K562 (cell line): ENCODE measurements around the gene FTSJ1. TPM values are rescaled to one million over a fixed set of nuclear protein-coding genes. Genes with fewer than 3 reads are reported as not detected.

Experiments used
- GATAD2A ChIP-seq: fragments of 450-650 bp; IDR thresholded peaks from 2 replicates; pipeline ENCODE4 v1.6.1; 2017
- IRF9 ChIP-seq: fragments of 450-650 bp; IDR thresholded peaks from 2 replicates; pipeline ENCODE4 v1.6.1; 2016; ENCODE audit warnings: missing biosample characterization, missing genetic modification characterization
- NR2C1 ChIP-seq, 2 experiments: fragments of 450-650 bp; IDR thresholded peaks; 2 replicates each; pipeline ENCODE4 v1.6.1; 2017; ENCODE audit warnings: mild to moderate bottlenecking in 2 of 2, antibody characterized with exemption in 1 of 2, inconsistent platforms in 1 of 2, missing compliant biosample characterization in 1 of 2, missing genetic modification characterization in 1 of 2
- NR4A1 ChIP-seq, 2 experiments: fragments of 250-450 bp in 1 of 2; fragments of 450-650 bp in 1 of 2; sonication (Bioruptor Pico) in 1 of 2; IDR thresholded peaks; 2 replicates each; pipeline versions ENCODE4 v1.4.0 to v1.6.1; 2016 to 2020; ENCODE audit warnings: mild to moderate bottlenecking in 2 of 2, missing compliant biosample characterization in 1 of 2, missing genetic modification characterization in 1 of 2, moderate library complexity in 1 of 2
- SOX6 ChIP-seq: fragments of 450-650 bp; IDR thresholded peaks from 2 replicates; pipeline ENCODE4 v1.6.1; 2014; ENCODE audit warnings: mild to moderate bottlenecking
- TAF1 ChIP-seq: IDR thresholded peaks from 2 replicates; pipeline ENCODE4 v1.6.1; 2011; ENCODE audit warnings: mild to moderate bottlenecking, low read length, moderate library complexity; ENCODE audit not compliant: insufficient read depth, control insufficient read depth, severe bottlenecking; ENCODE audit errors: extremely low read depth
- ZNF280B ChIP-seq: fragments of 250-450 bp; sonication (Bioruptor Pico); IDR thresholded peaks from 2 replicates; pipeline ENCODE4 v1.5.1; 2021; ENCODE audit warnings: mild to moderate bottlenecking
- polyA plus RNA-seq, 8 experiments: library from polyadenylated mRNA; depleted of rRNA in 4 of 8; stranded (reverse) in 5 of 8; unstranded in 3 of 8; fragments of >200 nt; fragmentation: Nextera tagmentation in 2 of 8; fragmentation: Illumina TruSeq in 1 of 8; extraction: Ambion mirVana in 2 of 8; extraction: Trizol in 1 of 8; gene quantifications; 2 replicates each; pipeline versions ENCODE4 v1.2.1 to v1.2.3, GENCODE V29; 2011 to 2014; ENCODE audit warnings: inconsistent platforms in 1 of 8, missing spikeins in 1 of 8
- total RNA-seq, 7 experiments: library from RNA; depleted of rRNA in 6 of 7; stranded (reverse); fragments of >200 nt in 6 of 7; fragmentation: Illumina TruSeq in 2 of 7; extraction: Trizol in 2 of 7; gene quantifications; 2 replicates each; pipeline versions ENCODE4 v1.2.1 to v1.2.3, GENCODE V29; 2011 to 2021; ENCODE audit warnings: low replicate concordance in 1 of 7

FTSJ1 gene
- total and polyA plus RNA-seq, 9 of the 15 experiments (the other 6 are each of a cell fraction or from before 2014, with no cell fraction given) = 12.2 to 95.6 (median 71.6) TPM

- no peak for TF ChIP-seq IRF9 (tag)
- no peak for TF ChIP-seq NR4A1 (CRISPR knock-in tag; IDR thresholded peaks at IDR 0.05)
- 0 out of 2 replicates have a peak, but pooled peaks have one; percentile 29 for TF ChIP-seq NR4A1 (tag; IDR thresholded peaks at IDR 0.05)
- TF ChIP-seq TAF1 = no peak
- TF ChIP-seq SOX6 = peak; percentile 78
- TF ChIP-seq NR2C1 (IDR thresholded peaks at IDR 0.05) = no peak
- 0 out of 2 replicates have a peak, but pooled peaks have one; percentile 13 for TF ChIP-seq NR2C1 (tag; IDR thresholded peaks at IDR 0.05)
- TF ChIP-seq ZNF280B = no peak
- peak; percentile 47; the same call in 1 of the 2 replicates for TF ChIP-seq GATAD2A
These were observed 55.5 kb downstream of the FTSJ1 start (continued) for GRCh38 chrX:48531358-48531959.
